HG02943 (cell line): Measurements from ENCODE around the gene PSMC5.
"Not testable (repeated sequence)": the region's sequence is repeated elsewhere in the genome, so short reads cannot be mapped to it uniquely, and the experiment has no call there.

Experiments
- ATAC-seq: cut with Tn5 transposase; IDR thresholded peaks from one replicate; pipeline ENCODE4 v1.9.1; 2021; ENCODE audit warnings: mild to moderate bottlenecking, low read depth, moderate library complexity; ENCODE audit not compliant: unreplicated experiment

Gene PSMC5

DNA sequence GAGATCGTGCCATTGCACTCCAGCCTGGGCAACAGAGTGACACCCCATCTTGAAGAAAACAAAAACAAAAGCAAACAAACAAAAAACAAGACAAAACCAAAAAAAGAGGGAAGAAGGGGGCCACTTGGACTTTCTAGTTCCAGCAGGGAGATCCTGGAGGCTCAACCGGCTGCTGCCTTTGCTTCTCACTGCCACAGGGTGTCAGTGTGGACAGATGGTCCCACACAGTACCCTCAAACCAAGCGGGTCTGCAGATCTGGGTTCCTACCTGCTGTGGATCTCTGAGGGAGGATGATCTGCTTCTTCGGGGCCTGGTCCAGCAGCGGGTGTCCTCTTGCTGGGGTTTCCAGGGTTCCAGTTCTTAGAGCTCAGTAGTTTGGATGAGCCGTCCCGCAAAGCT is 39.4 kb downstream of the PSMC5 start:
- ATAC-seq, result not testable (repeated sequence)

DNA sequence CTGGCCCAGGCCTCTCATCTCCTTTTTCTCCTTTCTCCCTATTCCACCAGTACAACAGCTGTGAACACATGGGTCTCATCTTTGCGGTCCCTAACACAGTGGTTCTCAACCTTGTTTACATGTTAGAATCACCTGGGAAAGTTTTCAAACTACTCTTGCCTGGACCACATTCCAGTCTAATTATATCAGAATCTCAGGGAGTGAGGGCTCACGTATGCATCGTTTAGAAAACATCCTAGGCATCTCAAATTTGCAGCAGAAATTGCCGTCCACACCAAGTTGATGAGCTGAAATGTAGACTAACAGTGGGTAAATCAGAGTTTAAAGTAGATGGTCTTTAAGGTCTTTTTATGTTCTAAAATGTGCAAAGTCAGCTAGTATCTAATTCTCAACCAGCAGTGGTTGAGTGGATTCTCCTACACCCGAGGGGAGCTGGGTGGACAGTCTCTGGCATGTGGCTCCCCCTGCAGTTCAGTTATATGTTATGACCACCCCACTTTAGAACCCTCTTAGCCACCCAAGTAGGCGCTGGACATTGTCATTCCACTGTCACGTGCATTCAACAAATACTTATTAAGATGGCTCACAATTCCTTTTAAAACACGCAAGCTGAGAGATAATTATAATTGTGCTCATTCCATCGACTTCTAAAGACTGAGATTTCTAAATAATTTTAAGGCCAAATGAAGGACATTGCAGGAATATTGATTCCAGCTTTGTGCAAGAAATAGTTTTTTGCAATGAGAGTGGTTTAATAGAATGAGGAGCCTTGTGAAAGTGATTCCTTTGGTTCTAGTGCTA is 42.5 kb downstream of the PSMC5 start:
- not testable (repeated sequence) for ATAC-seq

DNA sequence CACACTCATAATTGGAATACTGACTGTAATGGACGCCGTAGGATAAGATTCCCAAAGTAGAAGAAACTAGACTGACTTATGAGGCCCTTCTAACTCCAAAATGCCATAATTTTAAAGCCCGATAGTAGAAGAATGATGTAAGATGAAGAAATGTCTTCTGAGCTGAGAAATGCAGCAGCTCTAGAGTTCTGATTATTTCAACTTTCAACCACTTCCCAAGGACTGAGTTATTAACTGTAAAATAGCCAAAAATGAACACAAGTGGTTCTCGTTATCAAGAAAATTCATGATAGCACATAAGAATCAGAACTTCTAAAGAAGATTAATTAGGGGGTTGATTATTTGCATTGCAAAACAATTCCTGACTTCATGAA is 43.0 kb downstream of the PSMC5 start:
- ATAC-seq, result not testable (repeated sequence)

DNA sequence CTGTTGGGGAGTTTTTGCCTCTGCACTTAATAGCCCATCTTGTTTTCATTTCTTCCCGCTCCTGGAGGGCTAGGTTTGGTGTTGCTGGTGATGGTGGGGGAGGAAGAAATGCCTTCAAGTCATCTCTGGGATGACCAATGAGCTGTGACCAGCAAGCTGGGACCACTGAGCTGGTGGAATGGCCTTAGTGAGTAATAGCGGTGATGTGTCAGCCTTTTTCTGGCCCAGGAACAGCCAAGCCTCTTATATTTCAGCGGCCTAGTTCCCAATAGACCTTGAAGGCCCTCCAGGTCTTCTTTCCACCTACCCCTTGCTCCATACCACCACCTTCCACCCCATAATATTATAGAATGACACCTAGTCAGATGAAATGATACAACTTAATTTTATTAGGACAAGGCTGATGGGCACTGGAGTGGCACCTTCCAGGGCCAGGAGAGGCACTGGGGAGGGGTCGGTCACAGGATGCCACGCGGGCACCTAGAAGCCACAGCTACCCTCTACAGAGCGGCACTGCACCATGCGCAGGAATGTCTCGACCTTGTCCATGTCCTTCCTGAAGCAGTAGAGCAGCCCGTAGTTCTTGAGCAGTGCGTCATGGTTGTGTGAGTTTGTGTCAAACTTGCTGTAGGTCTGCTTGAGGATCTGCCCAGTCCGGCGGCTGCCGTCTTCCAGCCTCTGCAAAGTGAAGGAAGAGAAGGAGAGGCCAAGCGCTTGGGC is 44.6 kb downstream of the PSMC5 start:
- ATAC-seq, result not testable (repeated sequence)

DNA sequence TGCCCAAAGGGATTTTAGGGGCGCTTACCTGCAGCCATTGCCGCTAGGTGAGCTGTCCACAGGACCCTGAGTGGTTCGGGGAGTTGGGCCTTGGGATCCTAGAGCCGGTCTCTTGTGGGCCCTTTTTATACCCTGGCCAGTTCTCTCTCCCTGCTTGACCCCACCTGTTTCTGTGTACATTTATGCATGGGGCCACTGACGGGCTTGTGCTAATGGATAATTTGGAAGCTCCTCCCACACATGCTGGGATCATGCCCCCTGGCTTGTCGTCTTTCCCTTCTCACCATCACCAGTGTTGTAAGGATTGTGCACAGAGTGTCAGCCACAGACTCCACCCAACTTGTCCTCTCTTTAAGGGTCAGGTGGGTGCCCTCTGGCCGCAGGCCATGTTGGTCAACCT is 46.3 kb downstream of the PSMC5 start, which contains the start of gene CSH2:
Gene CSH2 (minus strand): TSS at position 101 of the 400 bp plus-strand sequence. CDS start 63 bp downstream, at position 38.
- ATAC-seq, result not testable (repeated sequence)

DNA sequence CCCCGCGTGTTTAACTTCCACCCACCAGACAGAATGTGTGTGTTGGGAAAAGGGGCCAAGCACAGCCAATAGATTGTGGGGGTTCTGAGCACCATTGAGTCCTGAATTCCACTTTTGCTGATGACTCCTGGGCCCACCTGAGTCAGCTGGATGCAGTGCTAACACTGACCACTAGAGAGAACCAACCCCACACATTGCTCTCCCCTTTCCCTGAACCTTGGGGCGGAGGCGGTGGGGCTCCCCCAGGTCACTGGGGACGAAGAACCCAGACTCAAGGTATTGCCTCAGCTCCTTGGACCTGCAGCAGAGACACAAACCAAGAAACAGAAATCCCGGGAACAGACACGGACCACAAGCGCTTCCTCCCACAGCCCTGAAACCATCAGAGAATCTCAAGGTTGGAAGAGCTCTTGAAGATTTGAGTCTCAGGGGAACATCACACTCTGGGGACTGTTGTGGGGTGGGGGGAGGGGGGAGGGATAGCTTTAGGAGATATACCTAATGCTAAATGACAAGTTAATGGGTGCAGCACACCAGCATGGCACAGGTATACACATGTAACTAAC is 46.9 kb downstream of the PSMC5 start:
- ATAC-seq, result not testable (repeated sequence)

DNA sequence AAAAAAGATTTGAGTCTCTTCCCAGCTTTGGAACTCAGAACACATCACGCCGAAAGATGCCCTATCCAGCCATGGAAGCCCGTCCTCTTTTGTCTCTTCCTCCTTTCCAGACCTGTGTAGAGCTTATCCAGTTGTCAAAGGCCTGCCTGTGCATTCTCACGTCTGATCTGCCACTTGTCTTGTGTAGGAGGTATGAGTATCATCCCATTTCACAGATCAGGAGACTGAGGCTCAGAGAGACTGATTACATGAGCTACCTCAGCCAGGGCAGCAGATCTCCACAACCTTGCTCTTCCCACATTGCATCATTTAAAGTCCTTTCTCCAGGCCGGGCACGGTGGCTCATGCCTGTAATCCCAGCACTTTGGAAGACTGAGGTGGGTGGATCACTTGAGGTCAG is 47.5 kb downstream of the PSMC5 start:
- not testable (repeated sequence) for ATAC-seq

DNA sequence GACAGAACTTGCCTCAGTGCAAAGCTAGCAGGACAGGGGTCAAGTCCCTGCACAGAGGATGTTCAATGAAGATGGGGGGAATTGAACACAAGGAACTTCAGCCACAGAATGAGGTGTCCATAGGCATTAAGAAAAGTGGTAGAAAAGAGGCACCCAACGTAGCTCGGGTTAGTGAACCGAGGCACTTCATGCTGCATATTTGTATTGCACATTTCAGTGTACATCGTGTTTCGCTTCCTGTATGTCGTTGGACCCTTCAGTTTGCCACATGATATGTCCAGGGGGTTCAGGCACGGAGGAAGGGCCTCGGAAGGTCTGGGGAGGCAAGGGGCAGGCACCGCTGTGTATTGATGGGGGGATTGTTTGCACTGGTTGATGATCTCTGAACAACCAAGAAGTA is 51.2 kb downstream of the PSMC5 start:
- not testable (repeated sequence) for ATAC-seq

DNA sequence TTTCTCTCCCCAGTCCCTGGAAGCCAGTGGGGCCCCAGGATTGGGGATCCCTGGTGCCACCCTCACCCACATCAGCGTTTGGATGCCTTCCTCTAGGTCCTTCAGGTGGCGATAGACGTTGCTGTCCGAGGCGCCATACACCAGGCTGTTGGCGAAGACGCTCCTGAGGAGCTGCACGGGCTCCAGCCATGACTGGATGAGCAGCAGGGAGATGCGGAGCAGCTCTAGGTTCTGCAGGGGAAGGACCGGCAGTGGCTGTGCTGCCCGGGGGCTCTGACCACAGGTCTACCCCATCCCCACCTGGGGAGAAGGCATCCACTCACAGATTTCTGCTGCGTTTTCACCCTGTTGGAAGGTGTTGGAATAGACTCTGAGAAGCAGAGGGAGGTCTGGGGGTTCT is 53.5 kb downstream of the PSMC5 start:
- ATAC-seq, result no peak

DNA sequence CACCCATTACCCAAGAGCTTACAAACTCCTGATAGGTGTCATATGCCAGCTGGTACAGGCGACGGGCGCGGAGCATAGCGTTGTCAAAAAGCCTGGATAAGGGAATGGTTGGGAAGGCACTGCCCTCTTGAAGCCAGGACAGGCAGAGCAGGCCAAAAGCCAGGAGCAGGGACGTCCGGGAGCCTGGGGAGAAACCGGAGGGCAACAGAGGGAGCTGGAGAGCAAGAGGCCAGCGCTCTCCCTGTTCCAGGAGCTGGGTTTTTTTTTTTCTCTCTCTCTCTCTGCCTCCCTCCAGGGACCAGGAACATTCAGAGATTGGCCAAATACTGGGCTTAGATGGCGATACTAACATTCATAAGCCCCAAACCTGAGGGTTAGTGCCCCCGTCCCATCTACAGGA is 54.1 kb downstream of the PSMC5 start:
- not testable (repeated sequence) for ATAC-seq
